HepG2 (cell line): ENCODE data around the gene HTR6.

Experiments used
- BRCA1 ChIP-seq: sonication (generic); formaldehyde crosslinking; IDR thresholded peaks from 2 replicates; pipeline ENCODE4 v1.4.0; 2020; ENCODE audit warnings: missing genetic modification reagents
- DPF2 ChIP-seq: sonication (generic); formaldehyde crosslinking; IDR thresholded peaks from 2 replicates; pipeline ENCODE4 v1.4.0; 2020; ENCODE audit warnings: mild to moderate bottlenecking, low read depth, missing genetic modification reagents, borderline replicate concordance
- MEIS2 ChIP-seq: sonication (generic); formaldehyde crosslinking; IDR thresholded peaks from 2 replicates; pipeline ENCODE4 v1.9.0; 2021; ENCODE audit warnings: mild to moderate bottlenecking, missing genetic modification reagents
- TP53 ChIP-seq: sonication (generic); formaldehyde crosslinking; conservative IDR thresholded peaks from 2 replicates; pipeline ENCODE4 v1.4.0; 2020; ENCODE audit warnings: missing genetic modification reagents
- ZBTB4 ChIP-seq: sonication (generic); formaldehyde crosslinking; IDR thresholded peaks from 2 replicates; pipeline ENCODE4 v1.4.0; 2020; ENCODE audit warnings: missing genetic modification reagents, mild to moderate bottlenecking, borderline replicate concordance
- ZKSCAN1 ChIP-seq: fragments of 150-350 bp; IDR thresholded peaks from 2 replicates; pipeline ENCODE4 v1.6.1; 2014; ENCODE audit warnings: low read length
- ZNF235 ChIP-seq: sonication (generic); formaldehyde crosslinking; IDR thresholded peaks from 2 replicates; pipeline ENCODE4 v1.8.1; 2023; ENCODE audit warnings: mild to moderate bottlenecking, missing genetic modification reagents, borderline replicate concordance
- TF ChIP-seq, protein P1 (sequence below): sonication (generic); formaldehyde crosslinking; IDR thresholded peaks from 2 replicates; pipeline ENCODE4 v1.5.0; 2020; ENCODE audit warnings: mild to moderate bottlenecking, missing genetic modification reagents, moderate library complexity
- TF ChIP-seq, protein P2 (sequence below): IDR thresholded peaks from 2 replicates; pipeline ENCODE4 v1.6.1; 2012; ENCODE audit warnings: inconsistent platforms

- no peak for TF ChIP-seq BRCA1 (CRISPR knock-in tag)
- TF ChIP-seq ZBTB4 = no peak
- TF ChIP-seq, protein P1, sequence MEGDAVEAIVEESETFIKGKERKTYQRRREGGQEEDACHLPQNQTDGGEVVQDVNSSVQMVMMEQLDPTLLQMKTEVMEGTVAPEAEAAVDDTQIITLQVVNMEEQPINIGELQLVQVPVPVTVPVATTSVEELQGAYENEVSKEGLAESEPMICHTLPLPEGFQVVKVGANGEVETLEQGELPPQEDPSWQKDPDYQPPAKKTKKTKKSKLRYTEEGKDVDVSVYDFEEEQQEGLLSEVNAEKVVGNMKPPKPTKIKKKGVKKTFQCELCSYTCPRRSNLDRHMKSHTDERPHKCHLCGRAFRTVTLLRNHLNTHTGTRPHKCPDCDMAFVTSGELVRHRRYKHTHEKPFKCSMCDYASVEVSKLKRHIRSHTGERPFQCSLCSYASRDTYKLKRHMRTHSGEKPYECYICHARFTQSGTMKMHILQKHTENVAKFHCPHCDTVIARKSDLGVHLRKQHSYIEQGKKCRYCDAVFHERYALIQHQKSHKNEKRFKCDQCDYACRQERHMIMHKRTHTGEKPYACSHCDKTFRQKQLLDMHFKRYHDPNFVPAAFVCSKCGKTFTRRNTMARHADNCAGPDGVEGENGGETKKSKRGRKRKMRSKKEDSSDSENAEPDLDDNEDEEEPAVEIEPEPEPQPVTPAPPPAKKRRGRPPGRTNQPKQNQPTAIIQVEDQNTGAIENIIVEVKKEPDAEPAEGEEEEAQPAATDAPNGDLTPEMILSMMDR (CRISPR knock-in tag) = no peak
- TF ChIP-seq, protein P2, sequence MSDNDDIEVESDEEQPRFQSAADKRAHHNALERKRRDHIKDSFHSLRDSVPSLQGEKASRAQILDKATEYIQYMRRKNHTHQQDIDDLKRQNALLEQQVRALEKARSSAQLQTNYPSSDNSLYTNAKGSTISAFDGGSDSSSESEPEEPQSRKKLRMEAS = no peak
- TF ChIP-seq ZNF235 (CRISPR knock-in tag) = no peak
- TF ChIP-seq TP53 (CRISPR knock-in tag) = no peak
- no peak for TF ChIP-seq ZKSCAN1
- TF ChIP-seq MEIS2 = no peak
- no peak for TF ChIP-seq DPF2 (CRISPR knock-in tag)
These were observed 32.1 kb downstream of the HTR6 start for GRCh38 chr1:19696820-19697219.
